Uterus (tissue), 2 donors: ENCODE measurements around the gene IFT25.

ENCODE experiments used
- CTCF ChIP-seq, 4 experiments: fragments of 200-600 bp in 2 of 4; fragments of 450-650 bp in 2 of 4; sonication (generic) in 2 of 4; IDR thresholded peaks; one replicate each; pipeline ENCODE4 v1.5.1; 2016 to 2019; ENCODE audit warnings: antibody characterized with exemption in 4 of 4, mild to moderate bottlenecking in 2 of 4, moderate library complexity in 1 of 4
- POLR2A ChIP-seq, 2 donors: fragments of 450-650 bp; IDR thresholded peaks; one replicate each; pipeline ENCODE4 v1.6.1; 2016; ENCODE audit warnings: antibody characterized with exemption in 2 of 2, mild to moderate bottlenecking in 1 of 2, moderate library complexity in 1 of 2

GRCh38 chr1:53992085-53992874 lies 46.8 kb upstream of the IFT25 start:
- TF ChIP-seq POLR2A (IDR thresholded peaks at IDR 0.05) (no peak), CTCF (IDR thresholded peaks at IDR 0.05) (no peak)
